Stimulated activated CD8-positive, alpha-beta memory T cell treated with anti-CD3 and anti-CD28 coated beads, Interleukin-12 subunit alpha, Interleukin-12 subunit beta, amount 100 ng/mL, for 24 hours (primary cell): Measurements from ENCODE around the gene NRN1L.
A peak's percentile ranks its signal among the peaks of the same experiment; 100 is the strongest.
"Not testable (repeated sequence)": the region's sequence is repeated elsewhere in the genome, so short reads cannot be mapped to it uniquely, and the experiment has no call there.

Experiments used
- DNase-seq: peaks from one replicate; pipeline ENCODE4 v3.0.0-alpha.2; 2020; ENCODE audit errors: extremely low read depth

NRN1L gene

GRCh38 chr16:67860589-67861398 is 23.9 kb upstream of the NRN1L start:
- DNase-seq, result no peak

DNA sequence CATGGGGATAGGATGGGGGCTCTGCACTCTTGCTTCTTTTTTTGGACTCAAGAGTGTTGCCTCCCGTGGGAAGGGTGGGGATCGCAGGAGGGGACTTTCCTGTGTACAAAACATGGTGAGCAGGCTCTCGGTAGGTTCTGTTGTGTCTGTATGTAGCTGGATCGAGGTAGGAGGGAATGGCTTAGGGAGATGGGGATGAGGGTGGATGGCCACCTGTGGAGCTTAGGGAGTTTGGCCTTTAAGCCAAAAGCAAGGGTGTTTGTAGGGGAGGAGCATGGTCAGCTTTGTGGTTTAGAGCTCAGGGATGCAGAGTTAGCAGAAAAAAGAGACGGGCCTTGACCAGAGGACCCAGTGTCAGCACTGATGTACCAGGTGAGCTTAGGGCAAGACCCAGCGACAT is 22.8 kb upstream of the NRN1L start:
- DNase-seq, result no peak

GRCh38 chr16:67862623-67863583 is 21.8 kb upstream of the NRN1L start:
- no peak for DNase-seq

DNA sequence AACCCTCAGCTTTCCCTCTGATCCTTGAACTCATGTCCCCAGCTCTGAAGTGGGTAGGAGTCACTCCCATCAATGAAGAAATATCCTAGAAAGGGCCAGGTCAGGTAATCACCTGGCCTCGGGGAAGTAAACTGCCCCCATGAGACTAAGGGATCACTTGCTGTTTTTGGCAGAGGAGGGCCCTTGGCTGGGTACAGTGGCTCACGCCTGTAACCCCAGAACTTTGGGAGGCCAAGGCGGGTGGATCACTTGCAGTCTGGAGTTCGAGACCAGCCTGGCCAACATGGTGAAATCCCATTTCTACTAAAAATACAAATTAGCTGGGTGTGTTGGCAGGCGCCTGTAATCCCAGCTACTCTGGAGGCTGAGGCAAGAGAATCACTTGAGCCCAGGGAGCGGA is 20.6 kb upstream of the NRN1L start:
- DNase-seq, result not testable (repeated sequence)

GRCh38 chr16:67864594-67864993 is 20.1 kb upstream of the NRN1L start:
- no peak for DNase-seq

DNA sequence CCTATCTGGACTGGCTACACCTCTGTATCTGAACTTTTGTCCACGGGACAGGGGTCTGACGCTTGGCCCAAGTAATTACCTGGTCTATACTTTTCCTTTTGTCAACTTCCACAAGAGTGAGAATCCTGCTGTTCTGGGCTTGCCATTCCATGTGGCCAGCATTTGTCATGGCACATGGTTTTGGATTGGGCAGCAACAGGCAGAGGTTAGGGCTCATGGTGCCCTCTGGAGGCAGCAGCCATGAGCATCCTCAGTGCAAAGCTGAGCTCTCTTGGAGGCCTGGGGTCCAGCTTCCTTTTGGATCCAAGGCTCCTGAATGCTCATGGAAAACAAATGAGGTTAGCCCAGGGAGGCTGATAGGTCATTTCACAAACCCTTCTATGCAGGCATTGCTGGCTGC is 19.4 kb upstream of the NRN1L start:
- DNase-seq, result no peak

DNA sequence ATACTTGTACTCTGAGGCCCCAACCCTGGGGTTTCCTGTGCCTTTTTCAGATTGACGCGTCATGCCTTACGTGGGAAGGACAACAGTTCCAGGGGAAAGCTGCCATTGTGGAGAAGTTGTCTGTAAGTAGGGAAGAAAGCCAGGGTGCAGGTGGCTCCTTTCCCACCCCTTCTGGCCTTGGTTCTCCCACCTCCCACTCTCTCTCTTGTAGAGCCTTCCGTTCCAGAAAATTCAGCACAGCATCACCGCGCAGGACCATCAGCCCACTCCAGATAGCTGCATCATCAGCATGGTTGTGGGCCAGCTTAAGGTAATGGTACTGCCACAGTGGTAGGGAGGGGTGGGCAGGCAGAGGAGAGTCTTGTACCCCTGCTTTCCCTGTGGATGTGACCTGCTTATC is 16.4 kb upstream of the NRN1L start:
- DNase-seq, result no peak

DNA sequence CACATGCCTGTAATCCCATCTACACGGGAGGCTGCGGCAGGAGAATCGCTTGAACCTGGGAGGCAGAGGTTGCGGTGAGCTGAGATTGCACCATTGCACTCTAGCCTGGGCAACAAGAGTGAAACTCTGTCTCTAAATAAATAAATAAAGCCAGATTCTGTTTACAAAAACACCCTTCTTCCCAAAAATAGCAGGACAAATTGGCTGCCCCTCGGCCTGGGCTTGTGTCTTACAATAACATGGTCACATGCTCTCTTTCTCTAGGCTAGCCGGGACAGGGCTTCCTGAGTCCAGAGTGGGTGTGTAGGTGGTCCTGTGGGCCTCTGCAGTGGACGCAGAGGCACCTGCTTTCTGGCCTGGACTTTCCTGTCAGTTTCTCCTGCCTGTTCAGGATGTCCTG is 15.0 kb upstream of the NRN1L start:
- DNase-seq, result no peak

- no peak for DNase-seq
Observed at GRCh38 chr16:67871256-67871655, 13.4 kb upstream of the NRN1L start.

- no peak for DNase-seq
Observed at GRCh38 chr16:67872131-67872630, 12.5 kb upstream of the NRN1L start.

GRCh38 chr16:67872631-67873434 is 11.9 kb upstream of the NRN1L start, which contains the start of gene EDC4:
TSS of gene EDC4 (plus strand) at chr16:67873052. CDS start at chr16:67873262, 210 bp downstream.
- peak; percentile 68 for DNase-seq

DNA sequence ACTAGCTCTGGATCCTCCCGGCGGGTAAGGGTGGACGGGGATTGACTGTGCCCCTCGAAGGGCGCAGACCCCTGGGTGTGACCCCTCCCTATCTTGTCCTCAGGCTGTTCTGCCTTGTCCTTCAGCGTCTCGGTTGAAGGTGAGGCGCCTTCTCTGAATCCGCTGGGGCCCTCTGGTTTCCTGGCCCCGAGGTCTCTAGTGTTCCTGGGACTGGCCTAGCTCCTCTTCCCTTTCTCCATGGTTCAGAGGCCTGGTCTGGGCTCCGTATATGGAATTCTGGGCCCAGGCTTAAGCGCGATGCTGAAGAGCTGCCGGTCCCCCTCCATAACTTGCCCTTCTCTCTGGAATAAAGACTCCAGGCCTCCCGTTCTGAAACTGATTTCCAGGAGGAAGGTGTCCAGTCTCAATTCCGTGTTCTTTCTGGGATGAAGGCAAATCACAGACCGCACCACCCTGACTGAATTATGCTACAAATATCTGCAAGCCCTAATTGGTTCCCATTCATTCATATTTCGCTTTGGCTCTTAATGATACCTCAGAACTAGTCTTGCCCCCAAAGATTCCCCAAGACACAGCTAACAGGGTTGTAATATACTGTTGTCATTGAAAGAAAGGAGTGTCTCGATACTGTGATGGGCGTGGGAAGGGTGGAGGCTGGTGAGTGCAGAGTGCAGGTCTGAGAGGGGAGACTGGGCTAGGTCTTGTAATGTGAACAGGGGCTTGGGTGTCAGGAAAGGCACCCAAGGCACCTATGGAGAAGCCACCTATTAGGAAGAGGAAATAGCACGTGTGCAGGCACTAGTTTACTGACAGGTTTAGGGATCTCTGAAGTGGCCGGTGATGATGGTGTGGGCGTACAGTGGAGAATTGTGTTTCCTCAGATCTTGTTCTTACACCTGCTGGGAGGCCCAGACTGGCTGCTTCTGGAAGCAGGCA is 11.0 kb upstream of the NRN1L start:
- no peak for DNase-seq

DNA sequence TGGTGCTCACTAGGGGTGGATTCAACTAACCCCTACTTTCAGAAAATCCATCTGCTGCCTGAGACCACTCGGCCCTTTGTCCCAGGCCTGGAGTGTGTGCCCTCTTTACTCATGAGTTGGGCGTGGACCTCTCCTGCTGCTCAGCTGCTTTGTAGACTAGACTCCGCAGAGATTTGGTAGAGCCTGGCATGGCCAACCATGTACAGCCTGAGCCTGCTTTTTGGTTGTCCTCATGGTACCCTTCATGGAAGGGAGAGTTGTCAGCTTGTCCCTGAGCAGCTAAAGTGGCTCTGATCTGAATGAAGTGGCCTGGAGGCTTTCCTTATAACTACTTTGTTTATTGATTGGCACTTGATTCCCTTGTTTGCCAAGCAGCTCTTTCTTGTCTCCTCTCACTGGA is 10.3 kb upstream of the NRN1L start:
- DNase-seq, result no peak

- DNase-seq, result no peak
Observed at GRCh38 chr16:67877064-67877463, 7.6 kb upstream of the NRN1L start.

DNA sequence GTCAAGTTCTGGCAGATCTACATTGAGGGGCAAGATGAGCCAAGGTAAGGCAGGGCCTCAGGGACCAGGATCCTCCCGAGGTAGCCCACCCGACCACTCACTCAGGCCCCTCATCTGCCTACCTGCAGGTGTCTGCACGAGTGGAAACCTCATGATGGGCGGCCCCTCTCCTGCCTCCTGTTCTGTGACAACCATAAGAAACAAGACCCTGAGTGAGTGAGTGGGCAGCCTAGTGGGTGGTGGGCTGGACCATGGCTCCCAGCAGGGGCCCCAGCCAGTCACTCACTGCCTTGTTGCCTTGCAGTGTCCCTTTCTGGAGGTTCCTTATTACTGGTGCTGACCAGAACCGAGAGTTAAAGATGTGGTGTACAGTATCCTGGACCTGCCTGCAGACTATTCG is 6.5 kb upstream of the NRN1L start:
- no peak for DNase-seq

- DNase-seq, result no peak
Observed at GRCh38 chr16:67878846-67879245, 5.8 kb upstream of the NRN1L start.

DNA sequence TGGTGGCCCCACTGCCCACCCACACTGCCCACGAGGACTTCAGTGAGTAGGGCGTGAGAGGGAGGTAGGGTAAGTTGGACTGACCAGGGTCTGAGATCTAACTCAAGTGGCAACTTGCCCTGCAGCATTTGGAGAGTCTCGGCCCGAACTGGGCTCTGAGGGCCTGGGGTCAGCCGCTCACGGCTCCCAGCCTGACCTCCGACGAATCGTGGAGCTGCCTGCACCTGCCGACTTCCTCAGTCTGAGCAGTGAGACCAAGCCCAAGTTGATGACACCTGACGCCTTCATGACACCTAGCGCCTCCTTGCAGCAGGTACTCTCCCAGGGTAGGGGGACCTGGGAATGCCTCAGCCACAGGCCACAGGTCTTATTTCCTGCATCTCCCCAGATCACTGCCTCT is 5.2 kb upstream of the NRN1L start:
- no peak for DNase-seq

DNA sequence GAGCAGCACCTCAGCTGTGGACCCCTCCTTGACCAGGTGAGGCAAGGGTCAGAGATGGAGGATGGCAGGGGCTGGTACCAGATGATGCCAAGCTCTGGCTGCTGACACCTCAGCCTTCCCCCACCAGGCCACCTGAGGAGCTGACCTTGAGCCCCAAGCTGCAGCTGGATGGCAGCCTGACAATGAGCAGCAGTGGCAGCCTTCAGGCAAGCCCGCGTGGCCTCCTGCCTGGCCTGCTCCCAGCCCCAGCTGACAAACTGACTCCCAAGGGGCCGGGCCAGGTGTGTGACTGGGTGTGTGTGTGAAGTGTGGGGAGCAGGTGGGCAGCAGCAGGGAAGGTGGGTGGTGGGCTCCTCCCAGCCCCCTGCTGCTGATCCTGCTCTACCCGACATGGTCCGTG is 4.7 kb upstream of the NRN1L start:
- no peak for DNase-seq

DNA sequence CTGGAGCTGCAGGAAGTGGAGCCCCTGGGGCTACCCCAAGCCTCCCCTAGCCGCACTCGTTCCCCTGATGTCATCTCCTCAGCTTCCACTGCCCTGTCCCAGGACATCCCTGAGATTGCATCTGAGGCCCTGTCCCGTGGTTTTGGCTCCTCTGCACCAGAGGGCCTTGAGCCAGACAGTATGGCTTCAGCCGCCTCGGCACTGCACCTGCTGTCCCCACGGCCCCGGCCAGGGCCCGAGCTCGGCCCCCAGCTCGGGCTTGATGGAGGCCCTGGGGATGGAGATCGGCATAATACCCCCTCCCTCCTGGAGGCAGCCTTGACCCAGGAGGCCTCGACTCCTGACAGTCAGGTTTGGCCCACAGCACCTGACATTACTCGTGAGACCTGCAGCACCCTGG is 4.1 kb upstream of the NRN1L start:
- DNase-seq, result no peak

- no peak for DNase-seq
Observed at GRCh38 chr16:67881621-67882161, 3.0 kb upstream of the NRN1L start.
